KOPT-K1 (cell line): ENCODE data around the gene INSYN2B.

Experiments used
- H3K27ac ChIP-seq: fragments of 200-600 bp; sonication (generic); 2 replicates; pipeline ENCODE4 v1.5.1; 2016; ENCODE audit warnings: antibody characterized with exemption, mild to moderate bottlenecking, low read depth, low read length; ENCODE audit not compliant: poor library complexity, severe bottlenecking
- H3K36me3 ChIP-seq: fragments of 200-600 bp; sonication (generic); 2 replicates; pipeline ENCODE4 v1.5.1; 2017; ENCODE audit warnings: antibody characterized with exemption, mild to moderate bottlenecking, low read length, moderate library complexity; ENCODE audit not compliant: insufficient read depth
- H3K9me3 ChIP-seq: fragments of 200-600 bp; sonication (generic); 2 replicates; pipeline ENCODE4 v1.5.1; 2017; ENCODE audit warnings: antibody characterized with exemption, low read length, mild to moderate bottlenecking; ENCODE audit not compliant: insufficient read depth, poor library complexity, severe bottlenecking

The INSYN2B gene

DNA sequence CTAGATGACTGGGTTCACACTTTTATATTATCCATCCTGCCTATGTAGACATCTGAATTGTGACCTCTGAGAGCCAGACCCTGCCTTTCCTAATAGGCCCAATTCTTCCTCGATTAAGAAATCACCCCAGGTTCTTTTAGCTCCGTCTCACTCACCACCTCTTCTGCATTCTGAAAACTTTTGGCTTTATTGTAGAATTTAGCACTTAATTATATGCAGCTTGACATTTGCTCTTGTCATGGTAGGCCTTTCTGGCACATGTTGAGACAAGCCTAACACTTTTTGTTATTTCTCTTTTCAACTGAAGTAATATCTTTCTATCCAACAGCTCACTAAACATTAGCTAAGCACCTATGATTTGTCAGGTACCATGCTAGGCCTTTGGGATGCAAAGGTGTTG is 163.3 kb downstream of the INSYN2B start:
- Histone ChIP-seq H3K9me3 (peaks cover 16% of the 10 kb centered on the region), H3K36me3 (peaks cover 89% of the 10 kb centered on the region), H3K27ac (no peak overlapping the region)

DNA sequence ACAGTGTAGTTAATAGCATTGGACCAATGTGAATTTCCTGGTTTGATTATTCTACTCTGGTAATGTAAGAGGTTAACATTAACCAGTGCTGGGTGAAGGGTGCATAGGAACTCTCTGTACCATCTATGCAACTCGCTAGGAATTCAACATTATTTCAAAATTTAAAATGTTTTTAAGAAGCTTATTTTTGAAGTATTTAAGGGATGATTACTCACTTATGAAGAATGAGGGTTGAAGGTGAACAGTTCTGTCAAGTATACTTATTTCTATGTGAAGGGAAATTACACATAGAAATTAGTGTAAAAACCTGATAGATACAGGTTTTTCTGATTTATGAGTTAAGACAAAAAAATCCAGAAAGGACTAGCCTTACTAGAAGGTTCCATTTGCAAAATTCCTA is 165.8 kb downstream of the INSYN2B start:
- H3K27ac ChIP-seq, result no peak overlapping the region
- peaks cover 10% of the 10 kb centered on the region for H3K9me3 ChIP-seq
- peaks cover 98% of the 10 kb centered on the region for H3K36me3 ChIP-seq
